Measurements from ENCODE around the gene PIGZ. TPM values are rescaled to one million over a fixed set of nuclear protein-coding genes. Genes with fewer than 3 reads are reported as not detected.

PIGZ gene
- total RNA-seq, 3 donors from 2014 or later, result 29.1 to 131 (median 122) TPM

DNA sequence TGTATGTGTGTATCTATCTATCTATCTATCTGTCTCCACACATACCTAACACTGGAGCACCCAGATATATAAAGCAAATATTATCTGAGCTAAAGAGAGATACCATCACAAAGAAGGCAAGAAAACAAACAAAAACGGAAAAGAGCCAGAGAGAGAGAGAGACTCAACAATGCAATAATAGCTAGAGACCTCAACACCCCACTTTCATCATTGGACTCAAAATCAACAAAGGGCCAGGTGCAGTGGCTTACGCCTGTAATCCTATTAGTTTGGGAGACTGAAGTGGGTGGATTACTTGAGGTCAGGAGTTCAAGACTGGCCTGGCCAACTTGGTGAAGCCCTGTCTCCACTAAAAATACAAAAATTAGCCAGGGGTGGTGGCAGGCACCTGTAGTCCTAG lies 49.7 kb downstream of the PIGZ start:
- ATAC-seq (no peak), DNase-seq (no peak)
- Histone ChIP-seq H3K4me1 (ENCODE audit: low read depth) (no peaks in the 10 kb centered on the region), H3K9me3 (no peaks in the 10 kb centered on the region), H3K4me3 (no peak overlapping the region), H3K36me3 (ENCODE audit: low read depth) (peaks cover 5% of the 10 kb centered on the region)
- TF ChIP-seq, protein P1, sequence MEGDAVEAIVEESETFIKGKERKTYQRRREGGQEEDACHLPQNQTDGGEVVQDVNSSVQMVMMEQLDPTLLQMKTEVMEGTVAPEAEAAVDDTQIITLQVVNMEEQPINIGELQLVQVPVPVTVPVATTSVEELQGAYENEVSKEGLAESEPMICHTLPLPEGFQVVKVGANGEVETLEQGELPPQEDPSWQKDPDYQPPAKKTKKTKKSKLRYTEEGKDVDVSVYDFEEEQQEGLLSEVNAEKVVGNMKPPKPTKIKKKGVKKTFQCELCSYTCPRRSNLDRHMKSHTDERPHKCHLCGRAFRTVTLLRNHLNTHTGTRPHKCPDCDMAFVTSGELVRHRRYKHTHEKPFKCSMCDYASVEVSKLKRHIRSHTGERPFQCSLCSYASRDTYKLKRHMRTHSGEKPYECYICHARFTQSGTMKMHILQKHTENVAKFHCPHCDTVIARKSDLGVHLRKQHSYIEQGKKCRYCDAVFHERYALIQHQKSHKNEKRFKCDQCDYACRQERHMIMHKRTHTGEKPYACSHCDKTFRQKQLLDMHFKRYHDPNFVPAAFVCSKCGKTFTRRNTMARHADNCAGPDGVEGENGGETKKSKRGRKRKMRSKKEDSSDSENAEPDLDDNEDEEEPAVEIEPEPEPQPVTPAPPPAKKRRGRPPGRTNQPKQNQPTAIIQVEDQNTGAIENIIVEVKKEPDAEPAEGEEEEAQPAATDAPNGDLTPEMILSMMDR (IDR thresholded peaks at IDR 0.05), result no peak
- intact Hi-C loops (cut with DNase I, micrococcal nuclease), result no loop called here

- Histone ChIP-seq H3K9me3 (no peaks in the 10 kb centered on the region), H3K4me3 (no peak overlapping the region), H3K4me1 (ENCODE audit: low read depth) (no peaks in the 10 kb centered on the region), H3K36me3 (ENCODE audit: low read depth) (peaks cover 5% of the 10 kb centered on the region)
- ATAC-seq, result no peak
- intact Hi-C loops (cut with DNase I, micrococcal nuclease), result no loop called here
- TF ChIP-seq, protein P1 (IDR thresholded peaks at IDR 0.05), result no peak
- DNase-seq, result no peak
These were observed 51.6 kb downstream of the PIGZ start for GRCh38 chr3:196916995-196917394.

DNA sequence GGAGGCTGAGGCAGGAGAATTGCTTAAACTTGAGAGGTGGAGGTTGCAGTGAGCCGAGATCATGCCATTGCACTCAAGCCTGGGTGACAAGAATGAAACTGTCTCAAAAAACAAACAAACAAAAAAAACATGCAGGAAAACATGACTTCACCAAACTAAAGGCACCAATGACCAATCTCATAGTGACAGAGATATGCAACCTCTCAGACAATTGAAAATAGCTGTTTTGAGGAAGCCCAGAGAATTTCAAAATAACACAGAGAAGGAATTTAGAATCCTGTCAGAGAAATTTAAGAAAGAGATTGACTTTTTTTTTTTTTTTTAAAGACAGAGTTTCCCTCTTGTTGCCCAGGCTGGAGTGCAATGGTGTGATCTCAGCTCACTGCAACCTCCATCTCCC lies 52.4 kb downstream of the PIGZ start:
- no peak for DNase-seq
- TF ChIP-seq, protein P1 (IDR thresholded peaks at IDR 0.05), result no peak
- Histone ChIP-seq H3K36me3 (ENCODE audit: low read depth) (peaks cover 5% of the 10 kb centered on the region), H3K9me3 (no peaks in the 10 kb centered on the region), H3K4me1 (ENCODE audit: low read depth) (no peaks in the 10 kb centered on the region), H3K4me3 (no peak overlapping the region)
- no peak for ATAC-seq
- intact Hi-C loops (cut with DNase I, micrococcal nuclease), result no loop called here

- DNase-seq, result no peak
- intact Hi-C loops (cut with DNase I, micrococcal nuclease), result no loop called here
- H3K4me1 ChIP-seq (ENCODE audit: low read depth), result no peaks in the 10 kb centered on the region
- no peak for ATAC-seq
- no peaks in the 10 kb centered on the region for H3K9me3 ChIP-seq
- TF ChIP-seq, protein P1 (IDR thresholded peaks at IDR 0.05), result no peak
- H3K36me3 ChIP-seq (ENCODE audit: low read depth), result peaks cover 5% of the 10 kb centered on the region
- H3K4me3 ChIP-seq, result no peak overlapping the region
These were observed 53.3 kb downstream of the PIGZ start for GRCh38 chr3:196915375-196915774.

DNA sequence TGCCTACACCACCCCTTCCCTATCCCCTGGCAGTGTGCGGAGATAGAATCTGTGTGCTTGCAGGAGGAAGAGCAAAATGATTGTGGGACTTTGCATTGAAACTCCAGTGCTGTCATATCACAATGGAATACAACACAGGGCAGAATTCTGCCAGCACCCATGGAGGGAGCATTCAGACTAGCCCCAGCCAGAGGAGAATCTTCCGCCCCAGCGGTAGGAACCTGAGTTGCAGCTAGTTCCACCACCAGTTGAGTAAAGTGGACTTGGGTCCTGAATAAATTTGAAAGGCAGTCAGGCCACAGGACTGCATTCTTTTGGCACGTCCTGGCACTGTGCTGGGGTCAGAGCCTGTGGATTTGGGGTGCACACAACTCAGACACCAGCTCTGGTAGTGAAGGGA lies 53.8 kb downstream of the PIGZ start:
- Histone ChIP-seq H3K4me3 (no peak overlapping the region), H3K9me3 (no peaks in the 10 kb centered on the region), H3K4me1 (ENCODE audit: low read depth) (no peaks in the 10 kb centered on the region), H3K36me3 (ENCODE audit: low read depth) (peaks cover 5% of the 10 kb centered on the region)
- TF ChIP-seq, protein P1 (IDR thresholded peaks at IDR 0.05), result no peak
- no peak for ATAC-seq
- intact Hi-C loops (cut with DNase I, micrococcal nuclease), result no loop called here
- no peak for DNase-seq

DNA sequence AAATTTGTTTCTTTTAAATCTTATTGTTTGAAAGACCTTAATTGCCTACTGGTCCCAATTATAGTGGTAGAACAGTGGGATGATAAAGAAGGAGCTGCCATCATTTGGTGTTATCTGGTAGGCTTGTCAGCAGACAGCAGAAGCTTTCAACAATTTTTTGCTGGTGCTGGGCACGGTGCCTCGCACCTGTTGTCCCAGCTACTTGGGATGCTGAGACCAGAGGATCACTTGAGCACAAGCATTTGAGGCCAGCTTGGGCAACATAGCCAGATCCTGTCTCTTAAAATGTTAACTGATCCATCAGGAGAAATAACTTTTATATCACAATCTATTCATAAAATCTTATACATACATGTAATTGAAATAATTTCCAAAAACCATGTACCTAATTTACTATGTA lies 64.9 kb downstream of the PIGZ start:
- Histone ChIP-seq H3K9me3 (no peaks in the 10 kb centered on the region), H3K4me1 (ENCODE audit: low read depth) (no peaks in the 10 kb centered on the region), H3K36me3 (ENCODE audit: low read depth) (peaks cover 5% of the 10 kb centered on the region), H3K4me3 (no peak overlapping the region)
- TF ChIP-seq, protein P1 (IDR thresholded peaks at IDR 0.05), result no peak
- intact Hi-C loops (cut with DNase I, micrococcal nuclease), result no loop called here
- ATAC-seq (no peak), DNase-seq (no peak)

Data from mucosa of descending colon (tissue), 3 donors.